ENCODE data around the gene SLC44A3.

Gene SLC44A3

DNA sequence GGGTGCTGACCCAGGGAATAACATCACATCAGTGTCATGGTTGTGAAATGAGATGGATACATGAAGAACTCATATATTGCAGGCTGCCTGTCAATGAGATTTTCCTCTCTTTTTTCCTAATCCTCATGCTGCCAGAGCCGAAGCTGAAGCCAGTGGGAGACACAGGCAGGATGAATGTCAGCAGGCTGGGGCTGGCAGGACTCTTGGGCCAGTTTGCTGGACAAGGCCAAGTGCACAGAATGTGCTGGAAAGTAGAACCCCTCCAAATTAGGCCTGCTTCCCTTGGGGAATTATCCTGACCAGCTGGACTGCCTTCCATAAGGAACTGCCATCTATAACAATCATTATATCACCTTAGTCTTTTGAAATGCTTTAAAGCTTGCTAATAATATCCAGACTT is 31.4 kb downstream of the SLC44A3 start:
- H4K20me1 ChIP-seq (ENCODE audit: insufficient read depth, low read length, poor library complexity, severe bottlenecking): no peaks in the 10 kb centered on the region
- H3K4me2 ChIP-seq (ENCODE audit: low read depth, low read length, poor library complexity, severe bottlenecking): no peak overlapping the region
- H3K9me3 ChIP-seq (ENCODE audit: insufficient read depth, low read depth, low read length): no peaks in the 10 kb centered on the region
- H3K4me3 ChIP-seq (ENCODE audit: low read length, poor library complexity, severe bottlenecking): no peak overlapping the region
- no peaks in the 10 kb centered on the region for H3K36me3 ChIP-seq (ENCODE audit: insufficient read depth, low read length)
- H3K27me3 ChIP-seq (ENCODE audit: insufficient read depth, low read length, poor library complexity, severe bottlenecking): no peaks in the 10 kb centered on the region
- TF ChIP-seq EZH2phosphoT487 (IDR thresholded peaks at IDR 0.05; ENCODE audit: borderline replicate concordance): no peak
- TF ChIP-seq, protein P1, sequence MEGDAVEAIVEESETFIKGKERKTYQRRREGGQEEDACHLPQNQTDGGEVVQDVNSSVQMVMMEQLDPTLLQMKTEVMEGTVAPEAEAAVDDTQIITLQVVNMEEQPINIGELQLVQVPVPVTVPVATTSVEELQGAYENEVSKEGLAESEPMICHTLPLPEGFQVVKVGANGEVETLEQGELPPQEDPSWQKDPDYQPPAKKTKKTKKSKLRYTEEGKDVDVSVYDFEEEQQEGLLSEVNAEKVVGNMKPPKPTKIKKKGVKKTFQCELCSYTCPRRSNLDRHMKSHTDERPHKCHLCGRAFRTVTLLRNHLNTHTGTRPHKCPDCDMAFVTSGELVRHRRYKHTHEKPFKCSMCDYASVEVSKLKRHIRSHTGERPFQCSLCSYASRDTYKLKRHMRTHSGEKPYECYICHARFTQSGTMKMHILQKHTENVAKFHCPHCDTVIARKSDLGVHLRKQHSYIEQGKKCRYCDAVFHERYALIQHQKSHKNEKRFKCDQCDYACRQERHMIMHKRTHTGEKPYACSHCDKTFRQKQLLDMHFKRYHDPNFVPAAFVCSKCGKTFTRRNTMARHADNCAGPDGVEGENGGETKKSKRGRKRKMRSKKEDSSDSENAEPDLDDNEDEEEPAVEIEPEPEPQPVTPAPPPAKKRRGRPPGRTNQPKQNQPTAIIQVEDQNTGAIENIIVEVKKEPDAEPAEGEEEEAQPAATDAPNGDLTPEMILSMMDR (conservative IDR thresholded peaks at IDR 0.05; ENCODE audit: low read length): no peak
- H3K9ac ChIP-seq (ENCODE audit: low read depth, low read length, poor library complexity, severe bottlenecking): no peak overlapping the region
- H3K9me2 ChIP-seq (replicated peaks; ENCODE audit: low read depth, low read length): no peaks in the 10 kb centered on the region
- H2AFZ ChIP-seq (ENCODE audit: low read length): no peak overlapping the region
- no peaks in the 10 kb centered on the region for H3K79me2 ChIP-seq (ENCODE audit: insufficient read depth, low read length)
- no peaks in the 10 kb centered on the region for H3F3A ChIP-seq (ENCODE audit: low read depth)
- no peaks in the 10 kb centered on the region for H3K4me1 ChIP-seq (ENCODE audit: insufficient read depth, low read length, poor library complexity, severe bottlenecking)

DNA sequence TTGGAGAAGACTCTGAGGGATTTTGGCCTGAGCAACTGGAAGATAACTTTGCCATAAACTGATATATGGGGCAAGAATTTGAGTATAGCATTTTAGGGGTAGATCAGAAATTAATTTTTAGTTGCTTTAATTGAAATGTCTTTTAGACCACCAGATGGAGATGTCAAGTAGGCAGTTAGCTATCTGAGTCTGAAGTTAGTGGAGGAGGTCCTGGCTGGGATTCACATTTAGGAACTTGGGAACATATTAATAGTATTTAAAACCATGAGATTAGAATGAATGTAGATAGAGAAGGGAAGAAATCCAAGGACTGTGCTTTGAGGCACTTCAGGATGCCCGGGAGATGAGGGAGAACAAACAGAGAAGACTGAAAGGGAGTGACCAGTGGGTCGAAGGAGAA is 32.6 kb downstream of the SLC44A3 start:
- Histone ChIP-seq H3F3A (ENCODE audit: low read depth) (no peaks in the 10 kb centered on the region), H3K9me3 (ENCODE audit: insufficient read depth, low read depth, low read length) (no peaks in the 10 kb centered on the region), H3K9me2 (replicated peaks; ENCODE audit: low read depth, low read length) (no peaks in the 10 kb centered on the region), H3K4me3 (ENCODE audit: low read length, poor library complexity, severe bottlenecking) (no peak overlapping the region), H3K36me3 (ENCODE audit: insufficient read depth, low read length) (no peaks in the 10 kb centered on the region), H3K9ac (ENCODE audit: low read depth, low read length, poor library complexity, severe bottlenecking) (no peak overlapping the region), H2AFZ (ENCODE audit: low read length) (no peak overlapping the region), H3K4me2 (ENCODE audit: low read depth, low read length, poor library complexity, severe bottlenecking) (no peak overlapping the region), H4K20me1 (ENCODE audit: insufficient read depth, low read length, poor library complexity, severe bottlenecking) (no peaks in the 10 kb centered on the region), H3K79me2 (ENCODE audit: insufficient read depth, low read length) (no peaks in the 10 kb centered on the region), H3K4me1 (ENCODE audit: insufficient read depth, low read length, poor library complexity, severe bottlenecking) (no peaks in the 10 kb centered on the region), H3K27me3 (ENCODE audit: insufficient read depth, low read length, poor library complexity, severe bottlenecking) (no peaks in the 10 kb centered on the region)
- no peak for TF ChIP-seq EZH2phosphoT487 (IDR thresholded peaks at IDR 0.05; ENCODE audit: borderline replicate concordance)
- TF ChIP-seq, protein P1 (conservative IDR thresholded peaks at IDR 0.05; ENCODE audit: low read length): no peak; the same call in 1 of the 2 replicates

DNA sequence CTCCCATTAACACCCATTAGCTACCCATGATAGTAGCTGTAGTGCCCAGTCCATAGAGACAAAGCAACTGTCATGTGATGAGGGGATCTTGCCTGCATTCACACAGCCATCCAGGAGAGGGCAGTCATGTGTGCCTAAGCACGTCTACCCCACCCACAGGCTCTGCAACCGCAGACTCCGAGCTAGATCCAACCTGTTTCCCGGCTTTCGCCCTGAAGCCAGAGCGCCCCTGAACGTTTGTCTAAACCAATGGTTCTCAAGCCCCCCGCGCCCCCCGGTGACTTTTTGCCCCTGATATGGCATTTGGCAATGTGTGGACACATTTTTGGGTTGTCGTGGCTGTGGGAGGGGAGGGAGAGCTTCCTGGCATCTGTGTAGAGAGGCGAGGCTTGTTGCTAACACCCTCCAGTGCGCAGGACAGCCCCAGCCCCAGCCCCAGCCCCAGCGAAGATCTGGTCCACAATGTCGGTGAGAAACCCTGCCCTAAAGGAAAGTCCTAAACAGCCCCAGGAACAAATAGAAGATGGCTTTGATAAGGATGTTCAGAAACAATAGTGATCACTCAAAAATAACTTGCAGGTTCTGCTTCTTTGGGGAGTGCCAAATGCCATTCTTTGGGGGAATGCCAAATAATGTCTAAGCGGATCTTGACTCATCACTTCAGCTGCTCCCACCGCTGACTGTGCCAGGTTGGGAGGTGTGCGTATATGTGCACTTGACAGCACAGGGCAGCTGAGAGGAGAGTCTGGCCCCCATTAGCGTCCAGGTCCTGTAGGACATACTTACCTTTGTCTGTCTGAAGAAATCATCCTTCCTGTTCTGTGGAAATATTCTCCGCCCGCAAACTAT is 34.5 kb downstream of the SLC44A3 start:
- H2AFZ ChIP-seq (ENCODE audit: low read length): peak overlapping the region; percentile 71
- peak overlapping the region; percentile 63 for H3K4me3 ChIP-seq (ENCODE audit: low read length, poor library complexity, severe bottlenecking)

More for the DNA sequence above, 34.5 kb downstream of the SLC44A3 start:
- H3K36me3 ChIP-seq (ENCODE audit: insufficient read depth, low read length): no peaks in the 10 kb centered on the region
- no peaks in the 10 kb centered on the region for H3K9me3 ChIP-seq (ENCODE audit: insufficient read depth, low read depth, low read length)
- no peaks in the 10 kb centered on the region for H3K79me2 ChIP-seq (ENCODE audit: insufficient read depth, low read length)
- peak overlapping the region; percentile 41 for H3K9ac ChIP-seq (ENCODE audit: low read depth, low read length, poor library complexity, severe bottlenecking)
- no peak for TF ChIP-seq EZH2phosphoT487 (IDR thresholded peaks at IDR 0.05; ENCODE audit: borderline replicate concordance)
- TF ChIP-seq, protein P1 (conservative IDR thresholded peaks at IDR 0.05; ENCODE audit: low read length): peak; percentile 93
- H3F3A ChIP-seq (ENCODE audit: low read depth): no peaks in the 10 kb centered on the region
- H3K4me2 ChIP-seq (ENCODE audit: low read depth, low read length, poor library complexity, severe bottlenecking): peak overlapping the region; percentile 45
- no peaks in the 10 kb centered on the region for H3K4me1 ChIP-seq (ENCODE audit: insufficient read depth, low read length, poor library complexity, severe bottlenecking)
- no peaks in the 10 kb centered on the region for H4K20me1 ChIP-seq (ENCODE audit: insufficient read depth, low read length, poor library complexity, severe bottlenecking)
- no peaks in the 10 kb centered on the region for H3K27me3 ChIP-seq (ENCODE audit: insufficient read depth, low read length, poor library complexity, severe bottlenecking)
- H3K9me2 ChIP-seq (replicated peaks; ENCODE audit: low read depth, low read length): no peaks in the 10 kb centered on the region

Data from Loucy (cell line).